ENCODE results near the gene SREBF2.

The SREBF2 gene

GRCh38 chr22:41932353-41932752 is 99.4 kb downstream of the SREBF2 start:
- Histone ChIP-seq H3K9me3 (ENCODE audit: control insufficient read depth, low read length) (no peaks in the 10 kb centered on the region), H3K36me3 (ENCODE audit: control insufficient read depth, insufficient read depth, low read length) (no peaks in the 10 kb centered on the region), H3K27ac (ENCODE audit: insufficient read depth, low read length, poor library complexity, severe bottlenecking) (no peak overlapping the region), H3K4me1 (ENCODE audit: control insufficient read depth, insufficient read depth, low read length, poor library complexity, severe bottlenecking) (peaks cover 4% of the 10 kb centered on the region), H3K4me3 (ENCODE audit: insufficient read depth, low read depth, low read length, poor library complexity, severe bottlenecking) (no peak overlapping the region), H3K27me3 (replicated peaks; ENCODE audit: control insufficient read depth, insufficient read depth, low read length, poor library complexity, severe bottlenecking) (no peaks in the 10 kb centered on the region)
- no peak for DNase-seq

GRCh38 chr22:41933411-41934177 is 100.7 kb downstream of the SREBF2 start:
- no peak overlapping the region for H3K4me3 ChIP-seq (ENCODE audit: insufficient read depth, low read depth, low read length, poor library complexity, severe bottlenecking)
- DNase-seq: no peak

GRCh38 chr22:41934284-41935014 is 101.5 kb downstream of the SREBF2 start:
- DNase-seq: no peak
- peaks cover 11% of the 10 kb centered on the region for H3K4me1 ChIP-seq (ENCODE audit: control insufficient read depth, insufficient read depth, low read length, poor library complexity, severe bottlenecking)
- no peaks in the 10 kb centered on the region for H3K27me3 ChIP-seq (replicated peaks; ENCODE audit: control insufficient read depth, insufficient read depth, low read length, poor library complexity, severe bottlenecking)
- no peaks in the 10 kb centered on the region for H3K36me3 ChIP-seq (ENCODE audit: control insufficient read depth, insufficient read depth, low read length)
- no peak overlapping the region for H3K27ac ChIP-seq (ENCODE audit: insufficient read depth, low read length, poor library complexity, severe bottlenecking)
- no peaks in the 10 kb centered on the region for H3K9me3 ChIP-seq (ENCODE audit: control insufficient read depth, low read length)
- H3K4me3 ChIP-seq (ENCODE audit: insufficient read depth, low read depth, low read length, poor library complexity, severe bottlenecking): no peak overlapping the region

More at GRCh38 chr22:41933411-41934177, 100.7 kb downstream of the SREBF2 start:
- Histone ChIP-seq H3K9me3 (ENCODE audit: control insufficient read depth, low read length) (no peaks in the 10 kb centered on the region), H3K27ac (ENCODE audit: insufficient read depth, low read length, poor library complexity, severe bottlenecking) (no peak overlapping the region), H3K4me1 (ENCODE audit: control insufficient read depth, insufficient read depth, low read length, poor library complexity, severe bottlenecking) (peaks cover 2% of the 10 kb centered on the region), H3K27me3 (replicated peaks; ENCODE audit: control insufficient read depth, insufficient read depth, low read length, poor library complexity, severe bottlenecking) (no peaks in the 10 kb centered on the region), H3K36me3 (ENCODE audit: control insufficient read depth, insufficient read depth, low read length) (no peaks in the 10 kb centered on the region)

- Histone ChIP-seq H3K27ac (ENCODE audit: insufficient read depth, low read length, poor library complexity, severe bottlenecking) (no peak overlapping the region), H3K36me3 (ENCODE audit: control insufficient read depth, insufficient read depth, low read length) (no peaks in the 10 kb centered on the region), H3K4me1 (ENCODE audit: control insufficient read depth, insufficient read depth, low read length, poor library complexity, severe bottlenecking) (peaks cover 15% of the 10 kb centered on the region), H3K4me3 (ENCODE audit: insufficient read depth, low read depth, low read length, poor library complexity, severe bottlenecking) (no peak overlapping the region), H3K27me3 (replicated peaks; ENCODE audit: control insufficient read depth, insufficient read depth, low read length, poor library complexity, severe bottlenecking) (no peaks in the 10 kb centered on the region), H3K9me3 (ENCODE audit: control insufficient read depth, low read length) (no peaks in the 10 kb centered on the region)
- DNase-seq: no peak
These were observed 102.1 kb downstream of the SREBF2 start for GRCh38 chr22:41935015-41935351.

- Histone ChIP-seq H3K36me3 (ENCODE audit: control insufficient read depth, insufficient read depth, low read length) (no peaks in the 10 kb centered on the region), H3K9me3 (ENCODE audit: control insufficient read depth, low read length) (no peaks in the 10 kb centered on the region), H3K27ac (ENCODE audit: insufficient read depth, low read length, poor library complexity, severe bottlenecking) (no peak overlapping the region), H3K4me1 (ENCODE audit: control insufficient read depth, insufficient read depth, low read length, poor library complexity, severe bottlenecking) (peaks cover 17% of the 10 kb centered on the region), H3K27me3 (replicated peaks; ENCODE audit: control insufficient read depth, insufficient read depth, low read length, poor library complexity, severe bottlenecking) (no peaks in the 10 kb centered on the region), H3K4me3 (ENCODE audit: insufficient read depth, low read depth, low read length, poor library complexity, severe bottlenecking) (no peak overlapping the region)
- no peak for DNase-seq
These were observed 102.6 kb downstream of the SREBF2 start for GRCh38 chr22:41935509-41935908.

- H3K4me1 ChIP-seq (ENCODE audit: control insufficient read depth, insufficient read depth, low read length, poor library complexity, severe bottlenecking): peaks cover 28% of the 10 kb centered on the region
- H3K27ac ChIP-seq (ENCODE audit: insufficient read depth, low read length, poor library complexity, severe bottlenecking): no peak overlapping the region
- H3K9me3 ChIP-seq (ENCODE audit: control insufficient read depth, low read length): no peaks in the 10 kb centered on the region
- no peak for DNase-seq
- H3K36me3 ChIP-seq (ENCODE audit: control insufficient read depth, insufficient read depth, low read length): no peaks in the 10 kb centered on the region
- H3K4me3 ChIP-seq (ENCODE audit: insufficient read depth, low read depth, low read length, poor library complexity, severe bottlenecking): no peak overlapping the region
- no peaks in the 10 kb centered on the region for H3K27me3 ChIP-seq (replicated peaks; ENCODE audit: control insufficient read depth, insufficient read depth, low read length, poor library complexity, severe bottlenecking)
These were observed 103.9 kb downstream of the SREBF2 start for GRCh38 chr22:41936894-41937169.

- peaks cover 28% of the 10 kb centered on the region for H3K4me1 ChIP-seq (ENCODE audit: control insufficient read depth, insufficient read depth, low read length, poor library complexity, severe bottlenecking)
- H3K36me3 ChIP-seq (ENCODE audit: control insufficient read depth, insufficient read depth, low read length): no peaks in the 10 kb centered on the region
- DNase-seq: peak; percentile 94 to 96 (median 96)
- no peaks in the 10 kb centered on the region for H3K27me3 ChIP-seq (replicated peaks; ENCODE audit: control insufficient read depth, insufficient read depth, low read length, poor library complexity, severe bottlenecking)
- no peaks in the 10 kb centered on the region for H3K9me3 ChIP-seq (ENCODE audit: control insufficient read depth, low read length)
- H3K27ac ChIP-seq (ENCODE audit: insufficient read depth, low read length, poor library complexity, severe bottlenecking): peak overlapping the region; percentile 98
- peak overlapping the region; percentile 4 for H3K4me3 ChIP-seq (ENCODE audit: insufficient read depth, low read depth, low read length, poor library complexity, severe bottlenecking)
These were observed 107.3 kb downstream of the SREBF2 start for GRCh38 chr22:41939981-41940831.

- H3K36me3 ChIP-seq (ENCODE audit: control insufficient read depth, insufficient read depth, low read length): no peaks in the 10 kb centered on the region
- H3K27ac ChIP-seq (ENCODE audit: insufficient read depth, low read length, poor library complexity, severe bottlenecking): peak overlapping the region; percentile 98
- peaks cover 34% of the 10 kb centered on the region for H3K4me1 ChIP-seq (ENCODE audit: control insufficient read depth, insufficient read depth, low read length, poor library complexity, severe bottlenecking)
- DNase-seq: peak; percentile 70 to 80 (median 76)
- H3K9me3 ChIP-seq (ENCODE audit: control insufficient read depth, low read length): no peaks in the 10 kb centered on the region
- no peak overlapping the region for H3K4me3 ChIP-seq (ENCODE audit: insufficient read depth, low read depth, low read length, poor library complexity, severe bottlenecking)
- H3K27me3 ChIP-seq (replicated peaks; ENCODE audit: control insufficient read depth, insufficient read depth, low read length, poor library complexity, severe bottlenecking): no peaks in the 10 kb centered on the region
These were observed 108.2 kb downstream of the SREBF2 start for GRCh38 chr22:41940832-41941765.

- Histone ChIP-seq H3K27ac (ENCODE audit: insufficient read depth, low read length, poor library complexity, severe bottlenecking) (no peak overlapping the region), H3K4me1 (ENCODE audit: control insufficient read depth, insufficient read depth, low read length, poor library complexity, severe bottlenecking) (peaks cover 42% of the 10 kb centered on the region), H3K9me3 (ENCODE audit: control insufficient read depth, low read length) (no peaks in the 10 kb centered on the region), H3K36me3 (ENCODE audit: control insufficient read depth, insufficient read depth, low read length) (no peaks in the 10 kb centered on the region), H3K4me3 (ENCODE audit: insufficient read depth, low read depth, low read length, poor library complexity, severe bottlenecking) (no peak overlapping the region), H3K27me3 (replicated peaks; ENCODE audit: control insufficient read depth, insufficient read depth, low read length, poor library complexity, severe bottlenecking) (no peaks in the 10 kb centered on the region)
- DNase-seq: no peak
These were observed 110.8 kb downstream of the SREBF2 start for GRCh38 chr22:41943661-41944209.
